ENCODE measurements around the gene ICOSLG. TPM values are rescaled to one million over a fixed set of nuclear protein-coding genes. Genes with fewer than 3 reads are reported as not detected.

ICOSLG gene
- total and polyA plus RNA-seq, 3 donors from 2014 or later, result 2.0 to 4.1 (median 2.4) TPM

DNA sequence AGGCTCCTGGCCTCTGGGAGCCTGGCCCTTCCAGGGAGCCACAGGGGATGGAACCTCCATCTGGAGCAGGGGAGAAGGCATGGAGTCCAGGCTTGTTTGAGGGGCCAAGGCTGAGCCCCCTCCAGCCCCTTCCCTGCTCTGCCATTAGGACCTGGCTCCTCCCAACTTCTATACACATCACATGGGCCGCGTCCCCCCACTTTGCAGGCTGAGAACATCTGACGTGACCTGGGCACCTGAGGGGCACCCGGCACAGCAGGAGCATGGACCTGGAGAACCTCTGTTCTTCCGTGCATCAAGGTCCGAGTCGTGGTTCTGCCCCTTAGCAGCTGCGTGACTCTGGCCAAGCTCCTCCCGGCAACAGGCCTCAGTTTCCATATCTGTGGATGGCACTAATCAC lies 41.1 kb upstream of the ICOSLG start:
- intact Hi-C loops (cut with DNase I; ENCODE audit: low total_unique reads), result no loop called here
- H3K4me1 ChIP-seq, result peaks cover 4% of the 10 kb centered on the region
- TF ChIP-seq POLR2A (IDR thresholded peaks at IDR 0.05), result no peak
- TF ChIP-seq, protein P1, sequence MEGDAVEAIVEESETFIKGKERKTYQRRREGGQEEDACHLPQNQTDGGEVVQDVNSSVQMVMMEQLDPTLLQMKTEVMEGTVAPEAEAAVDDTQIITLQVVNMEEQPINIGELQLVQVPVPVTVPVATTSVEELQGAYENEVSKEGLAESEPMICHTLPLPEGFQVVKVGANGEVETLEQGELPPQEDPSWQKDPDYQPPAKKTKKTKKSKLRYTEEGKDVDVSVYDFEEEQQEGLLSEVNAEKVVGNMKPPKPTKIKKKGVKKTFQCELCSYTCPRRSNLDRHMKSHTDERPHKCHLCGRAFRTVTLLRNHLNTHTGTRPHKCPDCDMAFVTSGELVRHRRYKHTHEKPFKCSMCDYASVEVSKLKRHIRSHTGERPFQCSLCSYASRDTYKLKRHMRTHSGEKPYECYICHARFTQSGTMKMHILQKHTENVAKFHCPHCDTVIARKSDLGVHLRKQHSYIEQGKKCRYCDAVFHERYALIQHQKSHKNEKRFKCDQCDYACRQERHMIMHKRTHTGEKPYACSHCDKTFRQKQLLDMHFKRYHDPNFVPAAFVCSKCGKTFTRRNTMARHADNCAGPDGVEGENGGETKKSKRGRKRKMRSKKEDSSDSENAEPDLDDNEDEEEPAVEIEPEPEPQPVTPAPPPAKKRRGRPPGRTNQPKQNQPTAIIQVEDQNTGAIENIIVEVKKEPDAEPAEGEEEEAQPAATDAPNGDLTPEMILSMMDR (IDR thresholded peaks at IDR 0.05), result no peak
- no peak for DNase-seq
- H3K36me3 ChIP-seq (ENCODE audit: low read depth, missing control alignments), result no peaks in the 10 kb centered on the region
- H3K9me3 ChIP-seq, result no peaks in the 10 kb centered on the region
- no peaks in the 10 kb centered on the region for H3K27me3 ChIP-seq
- H3K27ac ChIP-seq, result no peak overlapping the region
- H3K4me3 ChIP-seq, result no peak overlapping the region
- 95 to 97% methylated on average over 8 to 9 of the region's 9 CpGs for WGBS, 2 donors

DNA sequence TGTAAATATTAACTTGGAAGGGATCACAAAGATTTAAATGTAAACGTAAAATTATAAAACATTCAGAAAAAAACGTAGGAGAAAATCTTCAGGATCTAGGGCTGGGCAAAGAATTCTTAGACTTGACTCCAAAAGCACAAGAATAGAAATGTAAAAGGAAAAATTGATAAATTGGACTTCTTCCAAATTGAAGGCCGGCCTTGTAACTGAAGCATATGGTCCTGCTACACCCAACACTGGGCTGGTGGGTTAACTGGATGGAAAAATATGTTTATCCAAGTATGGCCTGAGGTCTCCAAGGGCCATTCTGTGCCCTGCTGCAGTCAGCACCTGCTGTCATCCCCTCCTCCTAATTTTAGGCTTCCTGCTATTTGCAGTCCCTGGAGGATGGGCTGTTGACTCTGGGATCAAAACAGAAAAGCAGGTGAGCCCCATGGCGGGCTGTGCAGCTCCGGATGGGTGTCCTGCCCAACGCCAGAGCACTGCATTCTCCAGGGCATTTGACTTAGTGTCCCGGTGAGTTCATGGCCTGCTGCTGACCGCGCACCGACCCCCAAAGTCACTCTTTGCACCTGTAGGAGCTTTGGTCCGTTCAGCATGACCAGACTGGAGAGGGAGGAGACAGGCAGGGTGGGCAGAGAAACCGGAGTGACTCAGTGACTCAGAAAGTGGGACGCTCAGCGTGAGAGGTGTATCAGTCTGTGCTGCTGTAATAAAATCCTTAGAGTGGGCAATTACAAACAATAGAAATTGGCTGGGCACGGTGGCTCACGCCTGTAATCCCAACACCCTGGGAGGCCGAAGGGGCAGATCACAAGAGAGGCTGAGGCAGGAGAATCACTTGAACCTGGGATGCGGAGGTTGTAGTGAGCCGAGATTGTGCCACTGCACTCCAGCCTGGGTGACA lies 38.9 kb upstream of the ICOSLG start:
- H3K4me1 ChIP-seq, result no peaks in the 10 kb centered on the region
- no peaks in the 10 kb centered on the region for H3K9me3 ChIP-seq
- H3K27me3 ChIP-seq, result no peaks in the 10 kb centered on the region
- H3K4me3 ChIP-seq, result no peak overlapping the region
- intact Hi-C loops (cut with DNase I; ENCODE audit: low total_unique reads), result no loop called here
- H3K36me3 ChIP-seq (ENCODE audit: low read depth, missing control alignments), result no peaks in the 10 kb centered on the region
- H3K27ac ChIP-seq, result no peak overlapping the region
- no peak for DNase-seq
- TF ChIP-seq, protein P1 (IDR thresholded peaks at IDR 0.05), result no peak
- no peak for TF ChIP-seq POLR2A (IDR thresholded peaks at IDR 0.05)
- WGBS, 2 donors, result 88 to 89% methylated on average over 19 of the region's 19 CpGs

DNA sequence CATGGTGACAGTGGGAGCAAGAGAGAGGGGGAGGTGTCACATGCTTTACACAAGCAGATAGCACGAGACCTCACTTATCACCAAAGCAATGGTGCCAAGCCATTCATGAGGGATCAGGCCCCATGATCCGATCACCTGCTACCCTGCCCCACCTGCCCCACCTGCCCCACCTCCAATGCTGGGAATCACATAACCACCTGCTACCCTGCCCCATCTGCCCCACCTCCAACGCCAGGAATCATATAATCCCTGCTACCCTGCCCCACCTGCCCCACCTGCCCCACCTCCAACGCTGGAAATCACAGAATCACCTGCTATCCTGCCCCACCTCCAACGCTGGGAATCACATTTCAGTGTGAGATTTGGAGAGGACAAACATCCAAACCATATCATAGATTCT lies 34.3 kb upstream of the ICOSLG start:
- TF ChIP-seq, protein P1 (IDR thresholded peaks at IDR 0.05), result no peak
- TF ChIP-seq POLR2A (IDR thresholded peaks at IDR 0.05), result no peak
- Histone ChIP-seq H3K36me3 (ENCODE audit: low read depth, missing control alignments) (no peaks in the 10 kb centered on the region), H3K4me1 (no peaks in the 10 kb centered on the region), H3K9me3 (no peaks in the 10 kb centered on the region), H3K27me3 (no peaks in the 10 kb centered on the region), H3K27ac (no peak overlapping the region), H3K4me3 (no peak overlapping the region)
- WGBS, 2 donors, result 74 to 78% methylated on average over 5 of the region's 5 CpGs
- intact Hi-C loops (cut with DNase I; ENCODE audit: low total_unique reads), result no loop called here
- no peak for DNase-seq

DNA sequence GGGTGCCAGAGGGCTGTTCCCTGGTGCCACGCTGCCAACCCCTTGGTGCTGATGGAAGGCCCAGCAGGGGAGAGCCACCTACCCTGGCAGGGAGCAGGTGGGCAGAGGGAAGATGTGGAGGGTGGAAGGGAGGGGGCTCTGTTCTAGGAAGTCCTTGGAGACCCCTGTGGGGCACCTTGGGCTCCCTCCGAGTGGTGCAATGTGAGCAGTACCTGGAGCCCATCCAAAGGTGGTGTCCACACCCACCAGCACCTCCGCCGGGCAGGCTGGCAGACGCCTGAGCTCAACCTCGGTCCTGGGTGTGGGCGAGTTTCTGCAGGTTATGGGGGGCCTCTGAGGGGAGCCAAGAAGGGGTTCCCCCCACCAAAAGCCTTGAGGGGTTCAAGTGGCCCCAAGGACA lies 32.3 kb upstream of the ICOSLG start:
- Histone ChIP-seq H3K27me3 (no peaks in the 10 kb centered on the region), H3K27ac (no peak overlapping the region), H3K4me1 (no peaks in the 10 kb centered on the region), H3K36me3 (ENCODE audit: low read depth, missing control alignments) (no peaks in the 10 kb centered on the region), H3K9me3 (no peaks in the 10 kb centered on the region), H3K4me3 (no peak overlapping the region)
- WGBS, 2 donors, result 96 to 100% methylated on average over 2 to 7 of the region's 7 CpGs
- DNase-seq, result no peak
- intact Hi-C loops (cut with DNase I; ENCODE audit: low total_unique reads), result no loop called here
- TF ChIP-seq, protein P1 (IDR thresholded peaks at IDR 0.05), result no peak
- TF ChIP-seq POLR2A (IDR thresholded peaks at IDR 0.05), result no peak
